ENCODE data around the gene SLC9A3. TPM values are rescaled to one million over a fixed set of nuclear protein-coding genes. Genes with fewer than 3 reads are reported as not detected.
A peak's percentile ranks its signal among the peaks of the same experiment; 100 is the strongest.

SLC9A3 gene
- total RNA-seq, 1 donor from 2014 or later: 1.2 TPM

- peaks cover 34% of the 10 kb centered on the region for H3K36me3 Mint-ChIP-seq (ENCODE audit: unreplicated experiment)
- DNase-seq (ENCODE audit: extremely low spot score, unreplicated experiment): peak; percentile 89
- peaks cover 40% of the 10 kb centered on the region for H3K4me1 Mint-ChIP-seq (ENCODE audit: unreplicated experiment)
- H3K4me3 Mint-ChIP-seq (ENCODE audit: unreplicated experiment): no peak overlapping the region
- peak; percentile 82 for TF ChIP-seq CTCF (IDR thresholded peaks at IDR 0.05)
- peak overlapping the region; percentile 97 for H3K27ac Mint-ChIP-seq (ENCODE audit: unreplicated experiment)
- no peaks in the 10 kb centered on the region for H3K9me3 Mint-ChIP-seq (ENCODE audit: unreplicated experiment)
- H3K27me3 Mint-ChIP-seq (ENCODE audit: unreplicated experiment): no peaks in the 10 kb centered on the region
Observed at GRCh38 chr5:431001-431710, 93.1 kb downstream of the SLC9A3 start.

DNA sequence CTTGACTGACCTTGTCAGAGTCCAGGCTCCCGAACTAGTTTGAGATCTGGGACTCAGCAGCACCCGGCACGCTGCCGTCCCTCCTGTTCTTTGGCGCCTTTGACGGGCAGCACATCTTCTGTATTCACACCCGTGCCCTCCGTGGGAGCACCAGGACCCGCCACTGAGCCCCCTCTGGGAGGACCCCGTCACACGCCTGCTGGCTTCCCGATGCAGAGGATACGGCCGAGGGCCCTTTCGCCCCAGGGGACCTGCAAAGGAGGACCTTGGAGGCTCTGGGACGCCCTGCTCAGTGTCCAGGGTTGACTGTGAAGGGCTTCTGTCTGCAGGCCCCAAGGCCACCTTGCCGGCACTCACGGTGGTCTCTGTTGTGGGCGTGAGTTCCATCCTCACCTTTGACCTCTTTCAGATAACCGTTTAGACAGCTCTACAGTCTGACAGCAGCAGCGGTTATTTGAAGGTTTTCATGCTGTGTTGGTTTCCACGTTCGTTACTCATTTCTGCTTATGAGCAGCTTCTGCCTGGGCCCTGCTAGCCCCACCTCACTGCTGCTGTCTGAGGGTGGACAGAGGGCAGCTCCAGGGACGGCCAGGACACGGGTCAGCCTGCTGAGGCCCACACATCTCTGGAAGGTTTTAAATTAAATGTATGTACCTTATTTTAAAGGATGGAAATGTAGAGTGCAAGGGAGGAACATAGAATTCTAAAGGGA lies 93.9 kb downstream of the SLC9A3 start:
- Mint-ChIP-seq H3K4me3 (ENCODE audit: unreplicated experiment) (peak overlapping the region; percentile 23), H3K36me3 (ENCODE audit: unreplicated experiment) (peaks cover 40% of the 10 kb centered on the region), H3K4me1 (ENCODE audit: unreplicated experiment) (peaks cover 47% of the 10 kb centered on the region), H3K27me3 (ENCODE audit: unreplicated experiment) (no peaks in the 10 kb centered on the region), H3K9me3 (ENCODE audit: unreplicated experiment) (no peaks in the 10 kb centered on the region), H3K27ac (ENCODE audit: unreplicated experiment) (peak overlapping the region; percentile 97)
- peak; percentile 83 for DNase-seq (ENCODE audit: extremely low spot score, unreplicated experiment)
- TF ChIP-seq CTCF (IDR thresholded peaks at IDR 0.05): no peak

GRCh38 chr5:429453-430188 lies 94.6 kb downstream of the SLC9A3 start:
- Mint-ChIP-seq H3K4me1 (ENCODE audit: unreplicated experiment) (peaks cover 54% of the 10 kb centered on the region), H3K27ac (ENCODE audit: unreplicated experiment) (peak overlapping the region; percentile 97), H3K9me3 (ENCODE audit: unreplicated experiment) (no peaks in the 10 kb centered on the region), H3K36me3 (ENCODE audit: unreplicated experiment) (peaks cover 34% of the 10 kb centered on the region), H3K27me3 (ENCODE audit: unreplicated experiment) (no peaks in the 10 kb centered on the region), H3K4me3 (ENCODE audit: unreplicated experiment) (peak overlapping the region; percentile 23)
- DNase-seq (ENCODE audit: extremely low spot score, unreplicated experiment): peak; percentile 91
- TF ChIP-seq CTCF (IDR thresholded peaks at IDR 0.05): no peak

- Mint-ChIP-seq H3K4me3 (ENCODE audit: unreplicated experiment) (no peak overlapping the region), H3K27me3 (ENCODE audit: unreplicated experiment) (no peaks in the 10 kb centered on the region), H3K4me1 (ENCODE audit: unreplicated experiment) (peaks cover 59% of the 10 kb centered on the region), H3K27ac (ENCODE audit: unreplicated experiment) (peak overlapping the region; percentile 97), H3K9me3 (ENCODE audit: unreplicated experiment) (no peaks in the 10 kb centered on the region), H3K36me3 (ENCODE audit: unreplicated experiment) (peaks cover 34% of the 10 kb centered on the region)
- no peak for TF ChIP-seq CTCF (IDR thresholded peaks at IDR 0.05)
- peak; percentile 63 for DNase-seq (ENCODE audit: extremely low spot score, unreplicated experiment)
Observed at GRCh38 chr5:428754-429452, 95.3 kb downstream of the SLC9A3 start.
